Esophagus (tissue), 2 donors: ENCODE measurements around the gene NTRK3. TPM values are rescaled to one million over a fixed set of nuclear protein-coding genes. Genes with fewer than 3 reads are reported as not detected.
A peak's percentile ranks its signal among the peaks of the same experiment; 100 is the strongest.

Source experiments
- H3K27ac ChIP-seq, 2 donors: one replicate each; pipeline ENCODE4 v1.5.1; 2013; ENCODE audit warnings: low read depth in 2 of 2, mild to moderate bottlenecking in 2 of 2, inconsistent platforms in 1 of 2, low read length in 1 of 2, moderate library complexity in 1 of 2
- H3K27me3 ChIP-seq, 2 donors: one replicate each; pipeline ENCODE4 v1.6.1; 2013; ENCODE audit warnings: low read length in 2 of 2, control low read depth in 1 of 2, mild to moderate bottlenecking in 1 of 2; ENCODE audit not compliant: insufficient read depth in 2 of 2, control insufficient read depth in 1 of 2
- H3K36me3 ChIP-seq, 2 donors: one replicate each; pipeline ENCODE4 v1.6.1; 2013; ENCODE audit warnings: low read length in 1 of 2; ENCODE audit not compliant: control insufficient read depth in 2 of 2, insufficient read depth in 2 of 2
- H3K4me1 ChIP-seq, 2 donors: one replicate each; pipeline ENCODE4 v1.6.1; 2013; ENCODE audit warnings: low read length in 1 of 2; ENCODE audit not compliant: control insufficient read depth in 2 of 2, insufficient read depth in 2 of 2
- H3K4me3 ChIP-seq, 2 donors: one replicate each; pipeline ENCODE4 v1.5.1; 2013; ENCODE audit warnings: low read length in 2 of 2, mild to moderate bottlenecking in 2 of 2, low read depth in 1 of 2, moderate library complexity in 1 of 2
- H3K9me3 ChIP-seq, 2 donors: one replicate each; pipeline ENCODE4 v1.6.1; 2013; ENCODE audit warnings: mild to moderate bottlenecking in 2 of 2, low read depth in 1 of 2, low read length in 1 of 2, moderate library complexity in 1 of 2; ENCODE audit not compliant: control insufficient read depth in 2 of 2, insufficient read depth in 1 of 2
- WGBS, 2 donors: extraction: QIAGEN DNeasy Blood & Tissue Kit; methylation state at CpG; one replicate each; pipeline ENCODE4 v1.1.7; 2013; 5-methylcytosine and 5-hydroxymethylcytosine counted together
- polyA plus RNA-seq, 2 donors: library from polyadenylated mRNA; stranded (reverse); fragments of 200-250 nt; gene quantifications; one replicate each; pipeline ENCODE4 v1.2.3, GENCODE V29; 2013
- donor health status: healthy with polysubstance abuse.
- donor health status: Bipolar disorder and iron deficiency.

Gene NTRK3
- polyA plus RNA-seq, 2 donors, result 0.61 to 0.77 TPM

DNA sequence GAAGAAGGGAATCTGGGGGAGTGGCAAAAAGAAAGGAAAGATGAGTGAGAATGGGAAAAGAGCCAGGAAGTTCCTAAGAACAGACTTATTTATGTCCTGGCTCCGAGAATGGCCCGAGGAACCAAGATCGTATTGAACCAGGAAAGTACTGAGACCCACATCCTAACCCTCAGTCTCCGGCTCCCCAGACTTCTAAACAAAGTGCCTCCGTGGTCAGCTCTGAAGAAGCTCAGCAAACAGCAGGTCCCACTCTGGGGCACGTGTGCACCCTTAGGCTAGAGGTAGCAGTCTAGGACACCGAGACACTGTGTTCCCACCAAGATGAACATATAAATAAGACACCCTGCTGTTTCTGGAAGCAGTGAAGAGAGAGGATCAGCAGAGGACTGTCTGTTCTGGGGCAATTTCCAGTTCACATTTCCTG lies 307.4 kb downstream of the NTRK3 start:
- 65 to 66% methylated on average over 7 of the region's 7 CpGs for WGBS, 2 donors
- H3K4me3 ChIP-seq, result no peak overlapping the region
- H3K36me3 ChIP-seq, result no peaks in the 10 kb centered on the region
- H3K27ac ChIP-seq, result peak overlapping the region in 1 of 2 donors; percentile 38
- H3K27me3 ChIP-seq, result no peaks in the 10 kb centered on the region
- H3K4me1 ChIP-seq, result no peaks in the 10 kb centered on the region
- H3K9me3 ChIP-seq, result no peaks in the 10 kb centered on the region

DNA sequence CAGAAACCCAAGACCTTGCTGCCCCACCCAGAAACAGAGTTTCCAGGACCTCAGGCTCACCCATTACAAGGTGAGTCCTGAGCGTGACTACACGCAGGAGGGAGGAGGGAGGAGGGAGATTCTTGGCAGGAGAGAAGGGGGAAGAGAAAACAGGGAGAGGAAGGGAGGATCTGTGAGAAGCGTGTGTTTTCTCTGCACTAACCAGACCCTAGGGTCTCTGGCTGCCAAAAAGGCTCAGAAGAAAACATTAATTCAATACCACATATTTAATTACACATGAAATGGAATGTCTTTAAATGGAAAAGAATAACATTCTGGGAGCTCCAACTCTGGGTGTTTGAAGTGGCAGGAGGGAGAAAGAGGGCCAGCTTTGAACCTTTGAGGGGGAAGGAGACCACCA lies 309.0 kb downstream of the NTRK3 start:
- H3K27ac ChIP-seq, result no peak overlapping the region
- no peaks in the 10 kb centered on the region for H3K4me1 ChIP-seq
- no peaks in the 10 kb centered on the region for H3K36me3 ChIP-seq
- no peaks in the 10 kb centered on the region for H3K9me3 ChIP-seq
- no peak overlapping the region for H3K4me3 ChIP-seq
- no peaks in the 10 kb centered on the region for H3K27me3 ChIP-seq
- 35 to 39% methylated on average over 3 of the region's 3 CpGs for WGBS, 2 donors

DNA sequence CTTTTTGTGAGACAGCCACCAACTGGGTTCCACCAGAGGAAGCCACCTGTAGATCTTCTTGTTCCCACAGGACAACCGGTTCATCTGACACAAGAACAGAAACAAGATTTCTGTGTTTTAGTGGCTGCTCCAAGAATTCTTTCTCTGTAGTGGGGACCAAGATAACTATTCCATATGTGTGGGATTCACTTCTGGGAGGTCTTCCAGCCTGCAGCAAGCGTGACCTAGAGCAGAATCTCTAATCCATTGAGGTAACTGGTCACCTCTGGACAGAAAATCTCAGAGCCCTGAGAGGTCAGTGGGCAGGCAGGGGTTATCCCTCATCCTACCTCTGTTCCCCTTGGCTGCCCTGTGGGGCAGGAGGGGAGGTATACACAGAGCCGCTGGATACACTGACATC lies 311.3 kb downstream of the NTRK3 start:
- WGBS, 2 donors, result 70 to 86% methylated on average over 3 of the region's 3 CpGs
- Histone ChIP-seq H3K9me3 (no peaks in the 10 kb centered on the region), H3K4me3 (no peak overlapping the region), H3K36me3 (no peaks in the 10 kb centered on the region), H3K4me1 (no peaks in the 10 kb centered on the region), H3K27me3 (no peaks in the 10 kb centered on the region), H3K27ac (no peak overlapping the region)

DNA sequence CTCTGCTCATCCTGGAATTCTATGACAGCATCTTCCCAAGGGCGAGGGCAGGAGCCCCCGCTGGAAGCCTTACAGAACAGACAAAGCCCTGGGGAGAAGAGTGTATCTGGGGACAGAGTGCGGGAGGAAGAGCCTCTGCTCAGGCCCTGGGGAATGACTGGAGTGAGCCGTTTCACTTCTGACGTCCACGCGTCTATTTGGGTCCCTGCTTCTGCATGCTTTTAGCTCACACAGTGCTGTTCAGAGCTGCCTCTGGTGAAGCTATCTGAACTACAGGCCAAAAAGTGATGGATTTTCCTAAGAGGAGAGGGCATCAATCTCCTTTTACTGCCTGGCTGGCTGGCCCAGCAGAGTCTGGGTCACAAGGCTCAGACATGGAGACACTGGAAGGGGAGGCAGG lies 311.8 kb downstream of the NTRK3 start:
- no peaks in the 10 kb centered on the region for H3K9me3 ChIP-seq
- no peak overlapping the region for H3K27ac ChIP-seq
- 79 to 80% methylated on average over 7 of the region's 7 CpGs for WGBS, 2 donors
- no peak overlapping the region for H3K4me3 ChIP-seq
- H3K4me1 ChIP-seq, result no peaks in the 10 kb centered on the region
- no peaks in the 10 kb centered on the region for H3K36me3 ChIP-seq
- no peaks in the 10 kb centered on the region for H3K27me3 ChIP-seq

DNA sequence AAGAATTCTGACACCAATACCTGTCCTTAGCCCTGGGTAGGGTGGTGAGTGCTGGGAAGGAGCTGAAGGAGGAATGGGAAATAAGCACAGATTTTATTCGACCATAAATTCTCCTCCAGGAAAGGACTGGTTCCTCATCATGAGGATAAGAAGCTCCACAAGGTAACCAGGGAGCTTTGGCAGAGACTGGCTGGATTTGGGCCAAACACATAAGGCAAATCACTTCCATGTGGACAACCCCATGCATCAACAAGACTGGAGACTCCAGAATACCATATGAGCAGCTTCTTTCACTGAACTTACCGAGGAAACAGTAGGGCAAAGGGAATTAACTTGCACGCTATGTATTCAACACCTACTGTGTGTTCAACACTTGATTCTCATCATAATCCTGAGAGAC lies 312.5 kb downstream of the NTRK3 start:
- H3K36me3 ChIP-seq, result no peaks in the 10 kb centered on the region
- 67 to 77% methylated on average over 3 of the region's 3 CpGs for WGBS, 2 donors
- H3K27ac ChIP-seq, result no peak overlapping the region
- no peaks in the 10 kb centered on the region for H3K9me3 ChIP-seq
- H3K27me3 ChIP-seq, result no peaks in the 10 kb centered on the region
- no peaks in the 10 kb centered on the region for H3K4me1 ChIP-seq
- no peak overlapping the region for H3K4me3 ChIP-seq

DNA sequence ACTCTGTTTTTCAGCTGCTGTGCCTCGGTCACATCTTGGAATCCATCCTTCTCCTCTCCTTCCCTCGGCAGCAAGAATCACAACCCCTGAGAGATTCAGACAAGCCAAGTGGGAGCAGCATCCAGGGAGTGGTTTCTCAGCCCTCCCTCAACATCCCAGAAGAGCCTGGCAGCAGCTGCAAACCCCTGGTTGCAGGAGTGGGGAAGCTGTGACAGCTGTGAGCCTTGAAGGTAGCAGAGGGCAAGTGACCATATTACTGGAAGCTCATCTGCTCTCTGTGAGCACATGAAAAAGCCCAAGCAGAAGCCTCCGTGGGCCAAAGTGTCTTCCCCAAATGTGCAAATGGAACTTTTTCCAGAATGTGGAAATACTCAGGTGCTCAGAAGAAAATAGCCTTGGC lies 312.9 kb downstream of the NTRK3 start:
- Histone ChIP-seq H3K4me3 (no peak overlapping the region), H3K4me1 (no peaks in the 10 kb centered on the region), H3K36me3 (no peaks in the 10 kb centered on the region), H3K27me3 (no peaks in the 10 kb centered on the region), H3K9me3 (no peaks in the 10 kb centered on the region), H3K27ac (no peak overlapping the region)
- WGBS, 2 donors, result 63 to 66% methylated on average over 3 of the region's 3 CpGs

DNA sequence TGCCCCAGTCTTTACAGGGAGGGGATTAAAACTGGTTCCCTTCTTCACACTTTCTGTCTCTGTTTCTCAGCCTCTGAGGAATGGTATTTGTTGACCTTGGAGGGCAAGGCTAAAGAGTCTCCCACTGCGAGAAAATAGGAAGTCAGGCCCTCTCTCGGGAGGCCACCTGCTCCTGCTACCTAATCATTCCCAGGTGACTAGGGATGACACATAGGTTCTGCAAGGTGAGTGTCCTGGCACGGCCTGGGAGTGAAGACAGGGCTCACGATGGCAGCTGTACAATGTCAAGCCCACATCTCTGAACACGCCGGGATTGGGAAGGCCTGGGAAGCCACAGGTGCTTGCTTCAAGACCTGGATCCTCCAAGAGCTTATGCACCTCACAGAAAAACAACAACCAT lies 314.2 kb downstream of the NTRK3 start:
- 71 to 80% methylated on average over 6 of the region's 6 CpGs for WGBS, 2 donors
- no peaks in the 10 kb centered on the region for H3K4me1 ChIP-seq

DNA sequence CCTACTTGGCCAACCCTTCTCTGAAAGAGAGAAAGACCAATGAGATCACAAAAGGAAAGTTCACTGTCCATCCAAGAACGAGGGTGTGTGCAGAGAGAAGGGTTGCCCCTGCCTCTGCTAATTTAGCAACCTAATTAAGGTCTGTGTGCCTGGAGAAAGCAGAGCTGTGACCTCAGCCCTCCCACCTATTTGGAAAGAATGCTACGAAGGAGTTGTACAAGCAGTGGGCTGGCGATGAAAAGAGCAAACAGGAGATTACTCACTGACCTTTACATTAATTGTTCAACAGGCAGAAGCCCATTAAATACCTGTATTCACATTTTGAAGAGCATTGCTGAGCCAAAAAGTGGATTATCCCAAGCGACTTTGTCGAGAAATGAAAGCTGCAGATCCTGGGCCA lies 314.9 kb downstream of the NTRK3 start:
- 50 to 65% methylated on average over 5 of the region's 5 CpGs for WGBS, 2 donors
- no peaks in the 10 kb centered on the region for H3K36me3 ChIP-seq
- H3K9me3 ChIP-seq, result no peaks in the 10 kb centered on the region
- H3K27me3 ChIP-seq, result no peaks in the 10 kb centered on the region
- no peak overlapping the region for H3K27ac ChIP-seq
- H3K4me1 ChIP-seq, result no peaks in the 10 kb centered on the region
- no peak overlapping the region for H3K4me3 ChIP-seq

More for the DNA sequence above, 314.2 kb downstream of the NTRK3 start:
- Histone ChIP-seq H3K9me3 (no peaks in the 10 kb centered on the region), H3K27ac (no peak overlapping the region), H3K36me3 (no peaks in the 10 kb centered on the region), H3K4me3 (no peak overlapping the region), H3K27me3 (no peaks in the 10 kb centered on the region)

DNA sequence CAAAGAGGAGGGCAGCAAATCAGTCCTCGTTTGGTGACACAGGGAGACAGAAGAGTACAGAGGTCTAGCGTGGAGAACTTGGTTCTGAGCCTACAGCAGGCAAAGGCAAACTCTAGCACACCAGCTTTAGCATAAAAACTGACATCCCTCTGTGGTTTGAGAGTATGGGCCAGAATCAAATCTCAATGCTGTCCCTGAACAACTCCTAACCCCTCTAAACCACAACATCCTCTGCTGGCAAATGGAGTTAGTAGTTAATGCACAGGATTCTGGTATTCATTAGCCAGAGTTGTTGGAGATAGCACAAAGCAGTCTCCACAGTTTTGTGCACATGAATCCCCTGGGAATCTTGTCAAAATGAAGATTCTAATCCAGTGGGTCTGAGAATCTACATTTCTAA lies 315.8 kb downstream of the NTRK3 start:
- no peaks in the 10 kb centered on the region for H3K36me3 ChIP-seq
- H3K9me3 ChIP-seq, result no peaks in the 10 kb centered on the region
- no peak overlapping the region for H3K27ac ChIP-seq
- no peaks in the 10 kb centered on the region for H3K4me1 ChIP-seq
- H3K27me3 ChIP-seq, result no peaks in the 10 kb centered on the region
- H3K4me3 ChIP-seq, result no peak overlapping the region
- WGBS, 2 donors, result 55 to 64% methylated on average over 2 of the region's 2 CpGs

DNA sequence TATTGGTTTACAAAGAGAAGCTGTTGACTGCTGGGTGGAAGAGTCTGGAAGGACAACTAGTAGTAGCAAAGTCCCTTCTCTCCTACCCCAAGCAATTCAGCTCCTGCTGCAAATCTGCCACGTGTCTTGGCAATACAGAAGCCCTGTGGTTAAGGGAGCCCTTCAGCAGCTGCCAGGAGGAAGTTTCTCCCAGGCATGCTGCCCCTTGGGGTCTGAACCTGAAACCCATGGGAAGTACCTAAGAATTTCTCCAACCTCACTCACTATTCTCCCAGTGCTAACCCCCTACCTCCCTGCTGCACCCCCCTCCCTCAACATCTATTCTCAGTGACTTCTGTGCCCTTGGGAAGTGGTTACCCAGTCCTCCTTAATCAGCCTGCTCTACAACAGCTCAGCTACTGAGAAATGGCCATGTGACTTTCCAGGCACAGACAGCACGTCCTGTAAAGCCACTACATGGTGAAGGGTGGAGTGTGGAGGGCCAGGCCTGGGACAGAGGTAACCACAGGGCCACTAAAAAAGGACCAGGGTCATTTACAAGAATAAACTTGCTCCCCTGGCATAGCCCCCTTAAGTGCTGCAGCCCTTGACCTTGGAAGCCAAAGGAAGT lies 316.6 kb downstream of the NTRK3 start:
- 32 to 38% methylated on average over 2 of the region's 2 CpGs for WGBS, 2 donors
- Histone ChIP-seq H3K9me3 (no peaks in the 10 kb centered on the region), H3K4me3 (no peak overlapping the region), H3K27ac (no peak overlapping the region), H3K27me3 (no peaks in the 10 kb centered on the region), H3K36me3 (no peaks in the 10 kb centered on the region), H3K4me1 (no peaks in the 10 kb centered on the region)
